Ishikawa (cell line): ENCODE measurements around the gene CYP3A7.

Experiments used
- CEBPB ChIP-seq: IDR thresholded peaks from 2 replicates; pipeline ENCODE4 v1.6.1; 2012
- CREB1 ChIP-seq: IDR thresholded peaks from 2 replicates; pipeline ENCODE4 v1.6.1; 2012; ENCODE audit warnings: low read depth
- EGR1 ChIP-seq: IDR thresholded peaks from 2 replicates; pipeline ENCODE4 v1.6.1; 2012
- EP300 ChIP-seq: IDR thresholded peaks from 2 replicates; pipeline ENCODE4 v1.6.1; 2012; ENCODE audit warnings: borderline replicate concordance
- FOXM1 ChIP-seq: IDR thresholded peaks from 2 replicates; pipeline ENCODE4 v1.6.1; 2012; ENCODE audit warnings: low read depth, borderline replicate concordance
- NFIC ChIP-seq: IDR thresholded peaks from 2 replicates; pipeline ENCODE4 v1.6.1; 2012
- RAD21 ChIP-seq: IDR thresholded peaks from 2 replicates; pipeline ENCODE4 v1.6.1; 2012; ENCODE audit warnings: low read depth
- TAF1 ChIP-seq: IDR thresholded peaks from 2 replicates; pipeline ENCODE4 v1.6.1; 2012; ENCODE audit warnings: low read depth, mild to moderate bottlenecking
- TCF12 ChIP-seq: IDR thresholded peaks from 2 replicates; pipeline ENCODE4 v1.6.1; 2012; ENCODE audit warnings: low read depth
- TEAD4 ChIP-seq: IDR thresholded peaks from 2 replicates; pipeline ENCODE4 v1.6.1; 2012
- YY1 ChIP-seq: IDR thresholded peaks from 2 replicates; pipeline ENCODE4 v1.6.1; 2012; ENCODE audit warnings: low read depth
- ZBTB7A ChIP-seq: IDR thresholded peaks from 2 replicates; pipeline ENCODE4 v1.6.1; 2012; ENCODE audit warnings: low read depth
- TF ChIP-seq, protein P1 (sequence below): IDR thresholded peaks from 2 replicates; pipeline ENCODE4 v1.6.1; 2012
- TF ChIP-seq, protein P2 (sequence below): IDR thresholded peaks from 2 replicates; pipeline ENCODE4 v1.6.1; 2012; ENCODE audit warnings: low read depth, mild to moderate bottlenecking
- TF ChIP-seq, protein P3 (sequence below): IDR thresholded peaks from 2 replicates; pipeline ENCODE4 v1.6.1; 2012

CYP3A7 gene

DNA sequence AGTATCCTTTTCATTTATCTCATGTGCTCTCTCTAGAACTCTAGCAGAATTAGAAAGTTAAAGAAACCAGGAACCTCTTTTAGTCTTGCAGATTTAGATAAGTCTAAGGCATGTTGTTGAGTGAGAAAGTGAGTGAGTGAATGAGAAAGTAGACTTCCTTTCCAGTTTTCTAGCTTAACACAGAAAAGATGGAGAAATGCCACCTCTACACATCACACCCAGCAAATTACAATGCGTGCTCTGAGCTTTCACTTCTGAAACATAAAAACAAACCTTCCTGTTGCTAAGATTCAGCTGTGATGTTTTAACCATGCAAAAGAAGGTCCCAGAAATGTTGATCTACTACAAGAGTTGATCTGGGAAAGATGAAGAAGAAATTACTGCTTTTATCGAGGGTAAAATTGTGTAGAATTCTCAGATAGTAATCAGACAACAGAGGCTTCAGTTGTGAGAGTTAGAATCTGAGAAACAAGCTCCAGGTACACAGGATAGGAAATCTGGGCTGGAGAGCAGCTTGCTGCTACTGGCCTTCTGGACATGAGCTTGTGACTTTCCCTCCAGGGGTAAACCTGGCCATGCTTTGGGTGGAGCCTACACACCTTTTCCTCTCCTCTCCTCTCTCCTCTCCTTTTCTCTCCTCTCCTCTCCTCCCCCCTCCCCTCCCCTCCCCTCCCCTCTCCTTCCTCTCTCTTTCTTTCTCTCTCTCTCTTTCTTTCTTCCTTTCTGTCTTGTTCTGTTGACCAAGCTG is 59.8 kb downstream of the CYP3A7 start:
- TF ChIP-seq TCF12 (no peak), EGR1 (no peak), TAF1 (no peak), TEAD4 (no peak), CEBPB (no peak), YY1 (no peak), FOXM1 (no peak), NFIC (no peak)
- TF ChIP-seq, protein P1, sequence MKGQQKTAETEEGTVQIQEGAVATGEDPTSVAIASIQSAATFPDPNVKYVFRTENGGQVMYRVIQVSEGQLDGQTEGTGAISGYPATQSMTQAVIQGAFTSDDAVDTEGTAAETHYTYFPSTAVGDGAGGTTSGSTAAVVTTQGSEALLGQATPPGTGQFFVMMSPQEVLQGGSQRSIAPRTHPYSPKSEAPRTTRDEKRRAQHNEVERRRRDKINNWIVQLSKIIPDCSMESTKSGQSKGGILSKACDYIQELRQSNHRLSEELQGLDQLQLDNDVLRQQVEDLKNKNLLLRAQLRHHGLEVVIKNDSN = no peak
- TF ChIP-seq, protein P2, sequence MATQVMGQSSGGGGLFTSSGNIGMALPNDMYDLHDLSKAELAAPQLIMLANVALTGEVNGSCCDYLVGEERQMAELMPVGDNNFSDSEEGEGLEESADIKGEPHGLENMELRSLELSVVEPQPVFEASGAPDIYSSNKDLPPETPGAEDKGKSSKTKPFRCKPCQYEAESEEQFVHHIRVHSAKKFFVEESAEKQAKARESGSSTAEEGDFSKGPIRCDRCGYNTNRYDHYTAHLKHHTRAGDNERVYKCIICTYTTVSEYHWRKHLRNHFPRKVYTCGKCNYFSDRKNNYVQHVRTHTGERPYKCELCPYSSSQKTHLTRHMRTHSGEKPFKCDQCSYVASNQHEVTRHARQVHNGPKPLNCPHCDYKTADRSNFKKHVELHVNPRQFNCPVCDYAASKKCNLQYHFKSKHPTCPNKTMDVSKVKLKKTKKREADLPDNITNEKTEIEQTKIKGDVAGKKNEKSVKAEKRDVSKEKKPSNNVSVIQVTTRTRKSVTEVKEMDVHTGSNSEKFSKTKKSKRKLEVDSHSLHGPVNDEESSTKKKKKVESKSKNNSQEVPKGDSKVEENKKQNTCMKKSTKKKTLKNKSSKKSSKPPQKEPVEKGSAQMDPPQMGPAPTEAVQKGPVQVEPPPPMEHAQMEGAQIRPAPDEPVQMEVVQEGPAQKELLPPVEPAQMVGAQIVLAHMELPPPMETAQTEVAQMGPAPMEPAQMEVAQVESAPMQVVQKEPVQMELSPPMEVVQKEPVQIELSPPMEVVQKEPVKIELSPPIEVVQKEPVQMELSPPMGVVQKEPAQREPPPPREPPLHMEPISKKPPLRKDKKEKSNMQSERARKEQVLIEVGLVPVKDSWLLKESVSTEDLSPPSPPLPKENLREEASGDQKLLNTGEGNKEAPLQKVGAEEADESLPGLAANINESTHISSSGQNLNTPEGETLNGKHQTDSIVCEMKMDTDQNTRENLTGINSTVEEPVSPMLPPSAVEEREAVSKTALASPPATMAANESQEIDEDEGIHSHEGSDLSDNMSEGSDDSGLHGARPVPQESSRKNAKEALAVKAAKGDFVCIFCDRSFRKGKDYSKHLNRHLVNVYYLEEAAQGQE = no peak

DNA sequence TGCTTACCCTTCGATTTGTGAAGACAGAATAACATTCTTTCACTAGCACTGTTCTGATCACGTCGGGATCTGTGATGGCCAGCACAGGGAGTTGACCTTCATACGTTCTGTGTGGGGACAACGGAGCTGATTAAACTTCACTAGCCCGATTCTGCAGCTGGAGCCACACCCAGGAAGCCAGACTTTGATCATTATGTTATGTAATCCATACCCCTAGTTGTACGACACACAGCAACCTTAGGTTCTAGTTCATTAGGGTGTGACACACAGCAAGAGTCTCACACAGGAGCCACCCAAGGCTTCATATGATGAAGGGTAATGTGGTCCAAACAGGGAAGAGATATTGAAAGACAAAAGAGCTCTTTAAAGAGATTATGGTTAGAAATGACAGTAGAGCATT is 62.4 kb downstream of the CYP3A7 start:
- TF ChIP-seq TEAD4 (no peak), FOXM1 (no peak)

DNA sequence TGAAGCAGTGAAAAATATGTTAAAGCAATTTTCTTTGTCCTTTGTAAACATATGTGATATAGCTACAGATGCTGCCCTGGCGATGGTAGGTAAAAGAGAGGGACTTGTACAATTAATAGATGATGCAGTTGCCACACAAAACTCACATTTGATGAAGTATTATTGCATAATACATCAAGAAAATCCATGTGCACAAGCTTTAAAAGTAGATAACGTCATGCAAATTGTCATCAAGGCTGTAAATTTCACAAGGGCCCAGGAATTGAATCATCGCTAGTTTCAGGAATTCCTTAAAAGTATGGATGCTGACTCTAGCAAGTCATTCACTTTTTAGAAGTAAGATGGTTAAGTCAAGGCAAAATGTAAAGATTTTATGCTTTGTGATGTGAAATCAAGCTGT is 65.2 kb downstream of the CYP3A7 start:
- TF ChIP-seq YY1 (no peak), TCF12 (no peak), EGR1 (no peak), CREB1 (no peak), RAD21 (no peak), NFIC (no peak), TEAD4 (no peak), ZBTB7A (no peak), FOXM1 (no peak), TAF1 (no peak), CEBPB (no peak), EP300 (no peak)
- TF ChIP-seq, protein P2 = no peak
- TF ChIP-seq, protein P1 = no peak
- TF ChIP-seq, protein P3, sequence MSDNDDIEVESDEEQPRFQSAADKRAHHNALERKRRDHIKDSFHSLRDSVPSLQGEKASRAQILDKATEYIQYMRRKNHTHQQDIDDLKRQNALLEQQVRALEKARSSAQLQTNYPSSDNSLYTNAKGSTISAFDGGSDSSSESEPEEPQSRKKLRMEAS = no peak

DNA sequence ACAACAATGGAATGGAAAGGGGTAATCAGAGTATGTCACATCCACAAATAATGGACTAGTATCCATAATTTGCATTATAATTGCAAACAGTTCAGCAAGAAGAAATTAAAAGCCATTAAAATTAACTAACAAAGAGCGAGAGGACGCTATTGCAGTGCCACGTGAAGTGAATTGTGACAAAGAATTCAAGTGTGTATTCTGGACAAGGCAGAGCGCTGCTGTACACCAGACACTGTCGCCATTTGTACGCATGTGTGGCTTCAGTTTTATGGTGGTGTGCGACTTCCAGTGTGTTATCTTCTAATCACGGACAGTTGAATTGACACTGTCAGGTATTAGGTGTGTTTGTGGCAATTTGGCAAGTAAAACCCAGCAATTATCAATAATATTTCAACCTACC is 66.5 kb downstream of the CYP3A7 start:
- TF ChIP-seq TCF12 = no peak
- TF ChIP-seq, protein P3 = no peak
- TF ChIP-seq CREB1 = no peak
- no peak for TF ChIP-seq TAF1
- TF ChIP-seq EGR1 = no peak
- TF ChIP-seq NFIC = no peak
- no peak for TF ChIP-seq RAD21

DNA sequence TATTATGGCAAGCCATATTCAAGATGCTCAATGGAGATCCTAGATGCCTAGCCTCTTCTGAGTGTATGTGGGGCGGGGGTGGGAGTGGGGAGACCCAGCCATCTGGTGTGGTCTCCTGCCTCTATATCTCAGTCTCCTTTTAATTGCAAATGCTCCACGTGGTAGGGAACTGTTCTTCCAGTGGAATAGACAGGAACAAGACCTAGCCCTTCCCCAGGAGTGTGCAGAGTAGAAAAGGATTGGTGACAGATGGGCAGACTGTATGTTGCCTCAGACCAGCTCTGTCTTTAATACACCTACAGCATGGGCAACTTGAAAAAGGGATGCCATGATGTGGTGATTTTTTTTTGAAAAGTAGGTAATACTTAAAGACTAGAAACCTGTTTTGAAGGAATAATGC is 67.8 kb downstream of the CYP3A7 start:
- TF ChIP-seq CREB1 = no peak
- TF ChIP-seq TEAD4 = no peak
- no peak for TF ChIP-seq YY1
- no peak for TF ChIP-seq TAF1
- TF ChIP-seq, protein P1 = no peak
- no peak for TF ChIP-seq EGR1
- TF ChIP-seq CEBPB = no peak
- TF ChIP-seq EP300 = no peak
- TF ChIP-seq RAD21 = no peak

DNA sequence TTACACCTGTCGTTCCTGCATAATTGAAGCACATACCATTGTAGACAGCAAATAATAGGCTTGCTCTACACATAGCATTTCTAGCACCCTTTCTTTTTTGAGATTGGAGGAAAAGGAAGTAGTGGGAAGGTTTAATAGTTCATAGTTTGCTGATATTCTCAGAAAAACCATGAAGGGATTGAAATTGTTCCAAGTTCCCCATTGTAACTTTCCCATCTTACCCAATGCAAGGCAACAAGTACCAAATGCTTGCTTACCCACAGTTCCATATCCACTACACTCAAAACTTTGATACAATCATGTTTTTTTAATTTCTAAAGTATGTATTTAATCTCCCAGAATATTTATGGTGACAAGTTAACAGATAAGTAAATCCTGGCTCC is 69.0 kb downstream of the CYP3A7 start:
- TF ChIP-seq TEAD4 (no peak), TAF1 (no peak), FOXM1 (no peak), EP300 (no peak), RAD21 (no peak), TCF12 (no peak), EGR1 (no peak), NFIC (no peak), CREB1 (no peak), YY1 (no peak), ZBTB7A (no peak), CEBPB (no peak)
- TF ChIP-seq, protein P2 = no peak
- TF ChIP-seq, protein P3 = no peak
- TF ChIP-seq, protein P1 = no peak
